ENCODE results near the gene PMP22.
A peak's percentile ranks its signal among the peaks of the same experiment; 100 is the strongest.

Gene PMP22

DNA sequence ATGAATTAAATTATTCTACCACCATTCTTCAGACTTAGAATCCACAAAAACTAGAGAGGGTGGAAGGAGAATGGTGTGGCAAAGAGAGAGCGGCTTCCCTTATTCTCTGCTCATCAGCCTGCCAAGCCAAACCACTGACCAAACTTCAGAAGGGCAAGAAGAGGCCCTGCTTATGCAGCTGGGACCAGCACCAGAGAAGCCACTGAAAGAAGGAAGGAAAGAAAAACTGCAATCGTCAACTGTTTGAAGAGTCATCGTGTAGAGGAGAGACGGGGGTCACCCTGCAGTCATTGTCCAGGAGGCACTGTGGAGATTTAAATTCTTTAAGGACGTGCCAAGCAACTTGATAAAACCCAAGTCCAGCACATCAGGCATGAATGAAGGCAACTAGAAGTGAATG, 15.6 kb downstream of the PMP22 start:
- no peak for DNase-seq (ENCODE audit: low read depth)
- TF ChIP-seq, protein P1, sequence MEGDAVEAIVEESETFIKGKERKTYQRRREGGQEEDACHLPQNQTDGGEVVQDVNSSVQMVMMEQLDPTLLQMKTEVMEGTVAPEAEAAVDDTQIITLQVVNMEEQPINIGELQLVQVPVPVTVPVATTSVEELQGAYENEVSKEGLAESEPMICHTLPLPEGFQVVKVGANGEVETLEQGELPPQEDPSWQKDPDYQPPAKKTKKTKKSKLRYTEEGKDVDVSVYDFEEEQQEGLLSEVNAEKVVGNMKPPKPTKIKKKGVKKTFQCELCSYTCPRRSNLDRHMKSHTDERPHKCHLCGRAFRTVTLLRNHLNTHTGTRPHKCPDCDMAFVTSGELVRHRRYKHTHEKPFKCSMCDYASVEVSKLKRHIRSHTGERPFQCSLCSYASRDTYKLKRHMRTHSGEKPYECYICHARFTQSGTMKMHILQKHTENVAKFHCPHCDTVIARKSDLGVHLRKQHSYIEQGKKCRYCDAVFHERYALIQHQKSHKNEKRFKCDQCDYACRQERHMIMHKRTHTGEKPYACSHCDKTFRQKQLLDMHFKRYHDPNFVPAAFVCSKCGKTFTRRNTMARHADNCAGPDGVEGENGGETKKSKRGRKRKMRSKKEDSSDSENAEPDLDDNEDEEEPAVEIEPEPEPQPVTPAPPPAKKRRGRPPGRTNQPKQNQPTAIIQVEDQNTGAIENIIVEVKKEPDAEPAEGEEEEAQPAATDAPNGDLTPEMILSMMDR (conservative IDR thresholded peaks at IDR 0.05; ENCODE audit: low read depth, low read length): no peak
- no peak overlapping the region for H3K4me3 ChIP-seq (ENCODE audit: low read length)

DNA sequence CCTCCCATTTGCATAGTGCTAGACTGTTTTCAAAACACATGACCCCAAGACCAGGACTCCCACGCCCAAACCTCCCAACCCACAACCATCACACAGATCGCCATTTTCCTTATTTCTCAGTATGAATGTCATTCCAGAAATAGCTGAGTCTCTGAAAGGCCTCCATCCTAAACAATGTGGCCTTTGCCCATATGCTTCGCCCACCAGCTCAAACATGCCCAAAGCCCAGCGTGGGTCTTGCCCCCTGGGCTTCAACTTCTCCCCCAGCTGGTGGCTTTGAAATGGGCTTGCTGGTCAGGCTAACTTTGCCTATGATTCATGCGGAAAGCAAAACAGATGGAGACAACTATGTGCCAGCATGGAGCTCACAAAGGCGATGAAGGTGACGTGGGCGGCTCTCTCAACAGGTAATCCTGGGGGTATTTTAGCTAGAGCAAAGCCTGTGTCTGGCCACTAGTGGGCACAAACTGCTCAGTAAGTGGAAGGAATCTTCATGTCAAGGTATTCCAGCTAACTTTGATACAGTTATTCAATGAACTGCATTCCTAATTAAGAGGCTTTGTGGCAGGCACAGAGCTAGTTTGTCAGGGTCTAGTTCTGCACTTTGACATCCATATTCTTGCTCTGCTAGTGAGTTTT, 17.1 kb downstream of the PMP22 start:
- DNase-seq (ENCODE audit: low read depth): no peak
- H3K4me3 ChIP-seq (ENCODE audit: low read length): no peak overlapping the region
- TF ChIP-seq, protein P1 (conservative IDR thresholded peaks at IDR 0.05; ENCODE audit: low read depth, low read length): peak; percentile 75

DNA sequence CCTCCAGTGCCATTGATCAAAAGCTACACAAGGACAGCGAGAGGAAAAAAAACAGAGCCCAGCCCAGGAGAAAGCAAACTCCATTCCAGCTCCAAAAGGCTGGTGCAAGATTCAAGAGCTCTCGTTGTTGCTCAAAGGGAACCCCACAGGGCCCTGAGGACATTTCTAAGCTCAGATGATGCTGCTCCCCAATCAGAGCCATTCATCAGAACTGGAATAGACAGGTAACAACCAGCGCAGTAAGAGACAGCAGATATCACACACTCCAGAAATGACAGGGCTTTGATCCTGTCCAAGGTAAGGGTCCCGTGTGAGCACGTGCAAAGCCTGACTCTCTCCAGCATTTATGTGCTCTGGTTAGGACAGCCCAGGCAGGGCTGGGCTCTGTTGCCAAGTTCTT, 20.1 kb downstream of the PMP22 start:
- H3K4me3 ChIP-seq (ENCODE audit: low read length): no peak overlapping the region
- DNase-seq (ENCODE audit: low read depth): no peak
- TF ChIP-seq, protein P1 (conservative IDR thresholded peaks at IDR 0.05; ENCODE audit: low read depth, low read length): no peak

DNA sequence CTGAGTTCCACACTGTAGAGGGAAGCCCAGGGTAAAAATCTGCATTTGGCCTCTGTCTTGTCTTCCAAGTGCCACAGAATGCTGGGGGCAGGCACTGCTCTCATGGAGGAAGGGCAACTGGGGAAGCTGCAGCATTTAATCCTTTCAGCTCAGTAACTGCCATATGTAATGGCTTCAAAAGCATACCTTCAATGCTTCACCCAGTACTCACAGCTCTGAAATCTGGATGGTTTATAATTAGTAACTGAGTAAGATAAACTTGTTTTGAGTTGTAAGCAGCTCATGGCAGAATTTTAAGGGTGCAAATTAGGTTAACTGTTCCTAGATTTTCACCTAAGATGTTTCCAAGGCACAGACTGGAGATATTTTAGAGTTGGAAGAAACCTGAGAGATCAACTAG, 24.5 kb downstream of the PMP22 start:
- no peak for DNase-seq (ENCODE audit: low read depth)
- TF ChIP-seq, protein P1 (conservative IDR thresholded peaks at IDR 0.05; ENCODE audit: low read depth, low read length): no peak
- no peak overlapping the region for H3K4me3 ChIP-seq (ENCODE audit: low read length)

DNA sequence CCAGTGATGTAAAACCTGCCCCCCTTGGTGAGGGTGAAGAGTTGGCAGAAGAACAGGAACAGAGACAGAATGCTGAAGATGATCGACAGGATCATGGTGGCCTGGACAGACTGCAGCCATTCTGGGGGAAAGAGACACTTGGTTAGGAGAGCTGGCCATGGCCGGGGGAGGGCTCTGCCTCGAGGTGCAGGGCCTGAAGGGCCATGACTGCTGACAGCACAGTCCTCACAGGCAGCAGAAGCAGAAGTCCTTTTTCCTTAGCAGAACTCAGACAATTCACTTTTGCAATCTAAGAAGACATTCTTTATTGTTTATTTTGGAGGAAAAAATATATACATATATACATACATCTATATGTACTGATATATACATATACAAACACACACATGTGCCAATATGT, 25.6 kb downstream of the PMP22 start:
- TF ChIP-seq, protein P1 (conservative IDR thresholded peaks at IDR 0.05; ENCODE audit: low read depth, low read length): no peak
- DNase-seq (ENCODE audit: low read depth): no peak
- no peak overlapping the region for H3K4me3 ChIP-seq (ENCODE audit: low read length)

DNA sequence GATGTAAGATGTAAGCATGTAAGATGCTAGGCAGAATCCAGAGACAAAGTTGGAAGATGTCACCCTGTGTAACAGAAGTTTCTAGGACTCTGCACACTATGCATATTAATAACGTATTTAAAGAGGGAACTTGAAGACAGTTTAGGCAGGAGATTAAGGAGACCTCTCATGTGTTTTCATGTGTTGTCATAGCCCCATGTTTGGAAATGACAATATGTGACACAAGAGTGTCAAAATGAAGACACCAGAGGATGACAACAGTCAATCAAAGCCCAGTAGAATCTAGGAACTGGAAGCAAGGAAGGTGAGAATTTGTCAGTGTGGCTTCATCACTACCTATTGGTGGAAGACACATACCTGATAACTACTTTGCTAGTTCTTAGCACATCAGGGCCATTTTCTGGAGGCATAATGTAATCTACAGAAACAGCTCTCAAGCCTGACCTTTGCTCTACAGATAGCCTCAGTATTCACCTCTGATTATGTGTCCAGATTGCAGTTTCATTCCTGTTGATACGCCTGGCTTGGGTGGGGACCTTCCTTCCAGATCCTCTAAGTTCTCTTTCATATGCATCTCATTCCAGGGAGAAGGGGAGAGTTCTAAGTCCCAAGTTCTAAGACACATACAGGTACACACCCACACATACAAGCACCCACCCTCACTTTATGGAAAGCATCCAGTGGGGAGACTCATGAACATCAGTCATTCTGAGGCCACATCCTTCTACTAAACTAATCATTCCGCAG, 26.3 kb downstream of the PMP22 start:
- DNase-seq (ENCODE audit: low read depth): no peak
- no peak overlapping the region for H3K4me3 ChIP-seq (ENCODE audit: low read length)
- TF ChIP-seq, protein P1 (conservative IDR thresholded peaks at IDR 0.05; ENCODE audit: low read depth, low read length): no peak

DNA sequence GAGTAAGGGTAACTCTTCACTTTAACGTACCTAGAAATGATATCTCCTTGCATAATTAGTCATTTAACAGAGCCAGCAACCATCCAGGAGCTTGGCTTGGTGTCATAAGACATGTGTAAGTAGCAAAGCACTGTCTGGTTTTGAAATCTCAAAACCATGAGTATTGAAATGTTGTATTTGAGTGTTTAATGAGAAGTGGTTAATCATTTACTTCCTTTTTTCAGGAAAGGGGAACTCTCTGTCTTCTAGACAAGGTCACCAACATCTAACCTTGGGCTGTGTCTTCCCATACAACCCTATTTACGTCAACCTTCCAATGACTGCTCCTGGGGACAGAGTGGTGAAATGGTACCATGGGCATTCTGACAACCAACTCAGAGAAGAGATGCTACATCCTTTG, 27.1 kb downstream of the PMP22 start:
- TF ChIP-seq, protein P1 (conservative IDR thresholded peaks at IDR 0.05; ENCODE audit: low read depth, low read length): no peak
- H3K4me3 ChIP-seq (ENCODE audit: low read length): no peak overlapping the region

More for the DNA sequence above, 27.1 kb downstream of the PMP22 start:
- DNase-seq (ENCODE audit: low read depth): no peak

Measured in retinal pigment epithelial cell (primary cell).